Fibroblast of lung (primary cell): ENCODE data around the gene PNMA6E.

Experiments used
- CTCF ChIP-seq, 2 donors: IDR thresholded peaks in 1 of 2; conservative IDR thresholded peaks in 1 of 2; 1 replicate in 1 of 2; 2 replicates in 1 of 2; pipeline ENCODE4 v1.5.1; 2011 to 2012; ENCODE audit warnings: low read length in 2 of 2, control low read depth in 1 of 2, inconsistent platforms in 1 of 2, low read depth in 1 of 2, mild to moderate bottlenecking in 1 of 2
- EZH2 ChIP-seq: IDR thresholded peaks from 2 replicates; pipeline ENCODE4 v1.5.1; 2012; ENCODE audit warnings: low read length, control low read depth, mild to moderate bottlenecking; ENCODE audit errors: missing control alignments

GRCh38 chrX:153351981-153352380, 49.2 kb downstream of the PNMA6E start:
- TF ChIP-seq EZH2 (no peak), CTCF (conservative IDR thresholded peaks at IDR 0.05 in 1 of 2, IDR thresholded peaks at IDR 0.05 in 1 of 2; ENCODE audit: low read depth in 1 of 2, low read length in 2 of 2) (no peak)
